Mesendoderm (in vitro differentiated cells): Measurements from ENCODE around the gene ESRP2.

Source experiments
- DNase-seq: peaks from one replicate; pipeline ENCODE4 v3.0.0; 2013
- H2AK5ac ChIP-seq: 2 replicates; pipeline ENCODE4 v1.6.1; 2013; ENCODE audit warnings: low read length, inconsistent platforms
- H2BK120ac ChIP-seq: 2 replicates; pipeline ENCODE4 v1.6.1; 2013; ENCODE audit warnings: low read depth, mild to moderate bottlenecking, low read length, moderate library complexity, mixed read lengths
- H2BK15ac ChIP-seq: replicated peaks from 2 replicates; pipeline ENCODE4 v1.6.1; 2013; ENCODE audit warnings: low read depth, mild to moderate bottlenecking, moderate library complexity
- H2BK5ac ChIP-seq: 2 replicates; pipeline ENCODE4 v1.6.1; 2013; ENCODE audit warnings: low read length, inconsistent platforms
- H3K18ac ChIP-seq: 2 replicates; pipeline ENCODE4 v1.6.1; 2013; ENCODE audit warnings: mild to moderate bottlenecking, low read length, mixed read lengths
- H3K23ac ChIP-seq: one replicate; pipeline ENCODE4 v1.6.1; 2013; ENCODE audit warnings: low read length
- H3K27ac ChIP-seq: 2 replicates; pipeline ENCODE4 v1.5.1; 2013; ENCODE audit warnings: low read depth, mild to moderate bottlenecking, inconsistent platforms, low read length, moderate library complexity
- H3K27me3 ChIP-seq: 2 replicates; pipeline ENCODE4 v1.6.1; 2013; ENCODE audit warnings: low read length, control low read depth, mild to moderate bottlenecking, inconsistent platforms; ENCODE audit not compliant: insufficient read depth, poor library complexity
- H3K36me3 ChIP-seq: 2 replicates; pipeline ENCODE4 v1.6.1; 2013; ENCODE audit warnings: low read length, inconsistent platforms; ENCODE audit not compliant: control insufficient read depth, insufficient read depth
- H3K4ac ChIP-seq: one replicate; pipeline ENCODE4 v1.6.1; 2013; ENCODE audit warnings: low read depth, mild to moderate bottlenecking, low read length, moderate library complexity
- H3K4me1 ChIP-seq: 2 replicates; pipeline ENCODE4 v1.6.1; 2013; ENCODE audit warnings: low read depth, low read length, inconsistent platforms; ENCODE audit not compliant: control insufficient read depth
- H3K4me2 ChIP-seq: 2 replicates; pipeline ENCODE4 v1.6.1; 2013; ENCODE audit warnings: low read length
- H3K4me3 ChIP-seq: 2 replicates; pipeline ENCODE4 v1.5.1; 2013; ENCODE audit warnings: mild to moderate bottlenecking, low read length
- H3K56ac ChIP-seq: one replicate; pipeline ENCODE4 v1.6.1; 2013; ENCODE audit warnings: low read length
- H3K79me1 ChIP-seq: 2 replicates; pipeline ENCODE4 v1.6.1; 2013; ENCODE audit warnings: low read length, inconsistent platforms
- H3K79me2 ChIP-seq: 2 replicates; pipeline ENCODE4 v1.6.1; 2013; ENCODE audit warnings: mild to moderate bottlenecking, low read length; ENCODE audit not compliant: control insufficient read depth, insufficient read depth
- H3K9ac ChIP-seq: 2 replicates; pipeline ENCODE4 v1.6.1; 2013; ENCODE audit warnings: low read length, inconsistent platforms
- H4K5ac ChIP-seq: one replicate; pipeline ENCODE4 v1.6.1; 2013; ENCODE audit warnings: low read length
- H4K8ac ChIP-seq: one replicate; pipeline ENCODE4 v1.6.1; 2013; ENCODE audit warnings: low read depth, mild to moderate bottlenecking, control low read depth, low read length, moderate library complexity
- WGBS: extraction: QIAGEN DNeasy Blood & Tissue Kit; methylation state at CpG from one replicate; pipeline ENCODE4 v1.1.7; 2013; ENCODE audit warnings: low lambda C conversion rate, missing lambda C conversion rate; ENCODE audit not compliant: insufficient coverage; ENCODE audit errors: extremely low coverage; 5-methylcytosine and 5-hydroxymethylcytosine counted together

The ESRP2 gene

GRCh38 chr16:68227850-68228553 lies 7.9 kb downstream of the ESRP2 start:
- no peak overlapping the region for H3K56ac ChIP-seq
- H4K8ac ChIP-seq, result no peak overlapping the region
- H2BK15ac ChIP-seq, result no peak overlapping the region
- no peaks in the 10 kb centered on the region for H3K27me3 ChIP-seq
- H2BK120ac ChIP-seq, result no peak overlapping the region
- no peaks in the 10 kb centered on the region for H3K79me2 ChIP-seq
- H3K27ac ChIP-seq, result no peak overlapping the region
- H3K4me2 ChIP-seq, result no peak overlapping the region
- no peaks in the 10 kb centered on the region for H3K36me3 ChIP-seq
- no peak overlapping the region for H2AK5ac ChIP-seq
- H4K5ac ChIP-seq, result no peak overlapping the region
- no peak overlapping the region for H3K4me3 ChIP-seq
- H2BK5ac ChIP-seq, result no peak overlapping the region
- H3K18ac ChIP-seq, result no peak overlapping the region
- no CpG with 5 or more reads among the region's 2 CpGs for WGBS
- DNase-seq, result no peak
- H3K4me1 ChIP-seq, result no peaks in the 10 kb centered on the region
- H3K9ac ChIP-seq, result no peak overlapping the region
- H3K4ac ChIP-seq, result no peak overlapping the region
- no peaks in the 10 kb centered on the region for H3K79me1 ChIP-seq
- no peak overlapping the region for H3K23ac ChIP-seq

- Histone ChIP-seq H3K27ac (no peak overlapping the region), H3K9ac (no peak overlapping the region), H3K4me1 (no peaks in the 10 kb centered on the region), H2BK5ac (no peak overlapping the region), H4K8ac (no peak overlapping the region), H3K56ac (no peak overlapping the region), H3K23ac (no peak overlapping the region), H2BK120ac (no peak overlapping the region), H3K4me3 (no peak overlapping the region), H3K36me3 (no peaks in the 10 kb centered on the region), H3K79me1 (no peaks in the 10 kb centered on the region), H3K4me2 (no peak overlapping the region), H3K4ac (no peak overlapping the region), H2BK15ac (no peak overlapping the region), H3K79me2 (no peaks in the 10 kb centered on the region), H2AK5ac (no peak overlapping the region), H3K18ac (no peak overlapping the region), H3K27me3 (no peaks in the 10 kb centered on the region), H4K5ac (no peak overlapping the region)
- DNase-seq, result no peak
- WGBS, result no CpG with 5 or more reads among the region's 3 CpGs
Observed at GRCh38 chr16:68227183-68227793, 8.6 kb downstream of the ESRP2 start.

GRCh38 chr16:68226116-68226515 lies 9.8 kb downstream of the ESRP2 start:
- H3K4me2 ChIP-seq, result no peak overlapping the region
- no peak overlapping the region for H2BK5ac ChIP-seq
- no peaks in the 10 kb centered on the region for H3K27me3 ChIP-seq
- H3K18ac ChIP-seq, result no peak overlapping the region
- no peak overlapping the region for H4K5ac ChIP-seq
- no peak overlapping the region for H3K23ac ChIP-seq
- H3K79me1 ChIP-seq, result no peaks in the 10 kb centered on the region
- H3K36me3 ChIP-seq, result no peaks in the 10 kb centered on the region
- H2BK120ac ChIP-seq, result no peak overlapping the region
- no peak overlapping the region for H3K4me3 ChIP-seq
- no CpG with 5 or more reads among the region's 4 CpGs for WGBS
- no peak for DNase-seq
- H4K8ac ChIP-seq, result no peak overlapping the region
- no peak overlapping the region for H2BK15ac ChIP-seq
- H3K4me1 ChIP-seq, result no peaks in the 10 kb centered on the region
- H3K9ac ChIP-seq, result no peak overlapping the region
- no peak overlapping the region for H3K27ac ChIP-seq
- no peak overlapping the region for H2AK5ac ChIP-seq
- H3K56ac ChIP-seq, result no peak overlapping the region
- no peaks in the 10 kb centered on the region for H3K79me2 ChIP-seq
- no peak overlapping the region for H3K4ac ChIP-seq

- no peaks in the 10 kb centered on the region for H3K79me1 ChIP-seq
- no peak overlapping the region for H4K5ac ChIP-seq
- no peak overlapping the region for H2BK5ac ChIP-seq
- H3K4ac ChIP-seq, result no peak overlapping the region
- no peak overlapping the region for H3K23ac ChIP-seq
- H3K36me3 ChIP-seq, result no peaks in the 10 kb centered on the region
- no peaks in the 10 kb centered on the region for H3K27me3 ChIP-seq
- H3K79me2 ChIP-seq, result no peaks in the 10 kb centered on the region
- H3K4me2 ChIP-seq, result no peak overlapping the region
- H2BK120ac ChIP-seq, result no peak overlapping the region
- H2AK5ac ChIP-seq, result no peak overlapping the region
- no peaks in the 10 kb centered on the region for H3K4me1 ChIP-seq
- H4K8ac ChIP-seq, result no peak overlapping the region
- H3K9ac ChIP-seq, result no peak overlapping the region
- no peak overlapping the region for H3K56ac ChIP-seq
- WGBS, result no CpG with 5 or more reads among the region's 1 CpG
- no peak overlapping the region for H2BK15ac ChIP-seq
- DNase-seq, result no peak
- no peak overlapping the region for H3K27ac ChIP-seq
- H3K4me3 ChIP-seq, result no peak overlapping the region
- H3K18ac ChIP-seq, result no peak overlapping the region
Observed at GRCh38 chr16:68223072-68223471, 12.9 kb downstream of the ESRP2 start.

- no CpG with 5 or more reads among the region's 6 CpGs for WGBS
- no peaks in the 10 kb centered on the region for H3K79me2 ChIP-seq
- no peaks in the 10 kb centered on the region for H3K79me1 ChIP-seq
- H3K4ac ChIP-seq, result no peak overlapping the region
- no peaks in the 10 kb centered on the region for H3K4me1 ChIP-seq
- H2AK5ac ChIP-seq, result no peak overlapping the region
- no peak overlapping the region for H2BK15ac ChIP-seq
- H3K4me2 ChIP-seq, result no peak overlapping the region
- no peak overlapping the region for H3K4me3 ChIP-seq
- no peak overlapping the region for H3K27ac ChIP-seq
- no peak overlapping the region for H2BK5ac ChIP-seq
- H4K8ac ChIP-seq, result no peak overlapping the region
- no peak overlapping the region for H4K5ac ChIP-seq
- no peak overlapping the region for H3K18ac ChIP-seq
- no peak overlapping the region for H3K23ac ChIP-seq
- H3K27me3 ChIP-seq, result no peaks in the 10 kb centered on the region
- no peak overlapping the region for H3K9ac ChIP-seq
- peak overlapping the region; percentile 15 for H3K56ac ChIP-seq
- DNase-seq, result no peak
- no peak overlapping the region for H2BK120ac ChIP-seq
- no peaks in the 10 kb centered on the region for H3K36me3 ChIP-seq
Observed at GRCh38 chr16:68219725-68220351, 16.1 kb downstream of the ESRP2 start.
